HUES48 (cell line): ENCODE results near the gene NIP7.
"Not testable (repeated sequence)": the region's sequence is repeated elsewhere in the genome, so short reads cannot be mapped to it uniquely, and the experiment has no call there.

Experiments
- H3K27ac ChIP-seq: one replicate; pipeline ENCODE4 v1.7.0; 2013; ENCODE audit warnings: low read depth, low read length, inconsistent platforms
- H3K27me3 ChIP-seq: 2 replicates; pipeline ENCODE4 v1.6.1; 2013; ENCODE audit warnings: mild to moderate bottlenecking, low read length; ENCODE audit not compliant: control insufficient read depth, insufficient read depth
- H3K36me3 ChIP-seq: 2 replicates; pipeline ENCODE4 v1.6.1; 2013; ENCODE audit warnings: low read length; ENCODE audit not compliant: control insufficient read depth, insufficient read depth
- H3K4me1 ChIP-seq: 2 replicates; pipeline ENCODE4 v1.6.1; 2013; ENCODE audit warnings: mild to moderate bottlenecking, low read length; ENCODE audit not compliant: control insufficient read depth, insufficient read depth
- H3K4me3 ChIP-seq: 2 replicates; pipeline ENCODE4 v1.5.1; 2013; ENCODE audit warnings: mild to moderate bottlenecking, low read depth, low read length
- H3K9ac ChIP-seq: 2 replicates; pipeline ENCODE4 v1.6.1; 2013; ENCODE audit warnings: mild to moderate bottlenecking, low read depth, low read length, moderate library complexity
- H3K9me3 ChIP-seq: 2 replicates; pipeline ENCODE4 v1.6.1; 2013; ENCODE audit warnings: low read length; ENCODE audit not compliant: control insufficient read depth, insufficient read depth

The NIP7 gene

GRCh38 chr16:69348222-69348621, 8.7 kb downstream of the NIP7 start:
- Histone ChIP-seq H3K9ac (no peak overlapping the region), H3K36me3 (peaks cover 10% of the 10 kb centered on the region), H3K9me3 (no peaks in the 10 kb centered on the region), H3K4me3 (no peak overlapping the region), H3K27me3 (no peaks in the 10 kb centered on the region), H3K27ac (no peak overlapping the region), H3K4me1 (no peaks in the 10 kb centered on the region)

DNA sequence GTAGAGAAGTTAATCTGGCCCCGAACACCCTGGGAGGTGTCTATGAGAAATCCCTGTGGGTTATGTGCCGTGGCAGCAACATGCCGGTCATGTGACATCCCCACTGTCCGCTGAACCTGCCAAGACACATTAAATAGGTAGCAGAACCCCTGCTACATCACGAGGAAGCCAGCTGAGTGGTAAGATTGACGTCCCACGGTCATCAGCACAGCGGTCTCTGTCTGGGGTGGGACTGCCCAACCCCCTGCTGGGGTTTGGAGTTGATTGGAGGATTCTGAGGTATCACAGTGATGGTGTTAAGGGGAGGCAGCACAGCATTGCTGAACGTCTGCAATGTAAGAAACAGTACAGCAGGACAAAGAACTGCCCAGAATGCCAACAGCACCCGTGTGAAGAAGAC, 10.0 kb downstream of the NIP7 start:
- H3K9ac ChIP-seq: no peak overlapping the region
- H3K27ac ChIP-seq: no peak overlapping the region
- no peaks in the 10 kb centered on the region for H3K9me3 ChIP-seq
- no peaks in the 10 kb centered on the region for H3K27me3 ChIP-seq
- H3K36me3 ChIP-seq: no peaks in the 10 kb centered on the region
- H3K4me3 ChIP-seq: no peak overlapping the region
- H3K4me1 ChIP-seq: no peaks in the 10 kb centered on the region

GRCh38 chr16:69350536-69351133, 11.1 kb downstream of the NIP7 start:
- Histone ChIP-seq H3K9ac (no peak overlapping the region), H3K4me3 (no peak overlapping the region), H3K4me1 (no peaks in the 10 kb centered on the region)

DNA sequence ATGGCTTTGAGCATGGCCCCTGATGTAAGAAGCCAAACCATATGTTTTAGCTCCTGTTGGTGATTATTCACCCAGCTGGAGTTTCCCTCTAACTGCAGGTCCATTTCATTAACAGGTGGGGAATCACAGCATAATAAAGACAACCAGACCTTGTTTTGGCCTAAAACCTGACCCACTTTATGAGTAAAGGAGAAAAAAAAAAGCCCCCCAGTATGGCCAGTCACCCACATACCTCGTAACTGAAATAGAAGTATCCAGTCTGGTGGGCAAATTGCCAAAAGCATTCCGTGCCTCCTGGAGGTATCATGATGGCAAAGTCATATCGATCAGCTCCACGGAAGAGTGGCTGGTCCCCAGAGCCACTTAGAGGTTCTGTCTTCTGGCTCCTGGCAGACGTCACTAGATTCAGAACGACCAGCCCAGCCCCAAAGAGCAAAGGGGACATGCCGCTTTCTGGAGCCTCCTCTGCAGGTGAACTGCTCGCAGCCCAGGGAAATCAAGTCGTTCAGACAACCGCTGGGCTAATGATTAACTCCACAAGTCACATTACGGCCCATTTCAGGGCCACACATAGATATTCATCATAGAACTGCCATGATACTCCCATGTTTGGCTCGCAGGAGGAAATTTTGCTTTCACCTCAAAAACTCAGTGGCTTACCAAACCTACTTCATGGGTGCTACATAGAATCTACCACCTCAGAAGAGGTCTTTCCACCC, 11.9 kb downstream of the NIP7 start, which contains the start of gene TMED6:
Gene TMED6, minus strand, starts transcription at position 478 of the 719 bp plus-strand sequence. Its CDS starts 33 bp downstream, at position 445.
- H3K9me3 ChIP-seq: no peaks in the 10 kb centered on the region
- H3K9ac ChIP-seq: no peak within 1 kb of the TSS
- H3K27ac ChIP-seq: no peak within 1 kb of the TSS
- H3K27me3 ChIP-seq: no peaks in the 10 kb centered on the region
- no peaks in the 10 kb centered on the region for H3K36me3 ChIP-seq
- no peaks in the 10 kb centered on the region for H3K4me1 ChIP-seq
- H3K4me3 ChIP-seq: no peak within 1 kb of the TSS

More at GRCh38 chr16:69350536-69351133, 11.1 kb downstream of the NIP7 start:
- Histone ChIP-seq H3K27ac (no peak overlapping the region), H3K27me3 (no peaks in the 10 kb centered on the region), H3K9me3 (no peaks in the 10 kb centered on the region), H3K36me3 (no peaks in the 10 kb centered on the region)

GRCh38 chr16:69360070-69360469, 20.5 kb downstream of the NIP7 start:
- H3K9me3 ChIP-seq, H3K27me3 ChIP-seq, H3K9ac ChIP-seq, H3K36me3 ChIP-seq, H3K4me1 ChIP-seq, H3K27ac ChIP-seq, H3K4me3 ChIP-seq: not testable (repeated sequence)

- Histone ChIP-seq H3K4me3 (no peak overlapping the region), H3K36me3 (peaks cover 32% of the 10 kb centered on the region), H3K27ac (no peak overlapping the region), H3K27me3 (no peaks in the 10 kb centered on the region), H3K9ac (no peak overlapping the region), H3K9me3 (no peaks in the 10 kb centered on the region), H3K4me1 (no peaks in the 10 kb centered on the region)
Measured at GRCh38 chr16:69363281-69363717, 23.7 kb downstream of the NIP7 start.

- no peak overlapping the region for H3K9ac ChIP-seq
- H3K27me3 ChIP-seq: no peaks in the 10 kb centered on the region
- no peak overlapping the region for H3K27ac ChIP-seq
- H3K9me3 ChIP-seq: no peaks in the 10 kb centered on the region
- H3K4me1 ChIP-seq: no peaks in the 10 kb centered on the region
- no peak overlapping the region for H3K4me3 ChIP-seq
- peaks cover 40% of the 10 kb centered on the region for H3K36me3 ChIP-seq
Measured at GRCh38 chr16:69364088-69364487, 24.5 kb downstream of the NIP7 start.

DNA sequence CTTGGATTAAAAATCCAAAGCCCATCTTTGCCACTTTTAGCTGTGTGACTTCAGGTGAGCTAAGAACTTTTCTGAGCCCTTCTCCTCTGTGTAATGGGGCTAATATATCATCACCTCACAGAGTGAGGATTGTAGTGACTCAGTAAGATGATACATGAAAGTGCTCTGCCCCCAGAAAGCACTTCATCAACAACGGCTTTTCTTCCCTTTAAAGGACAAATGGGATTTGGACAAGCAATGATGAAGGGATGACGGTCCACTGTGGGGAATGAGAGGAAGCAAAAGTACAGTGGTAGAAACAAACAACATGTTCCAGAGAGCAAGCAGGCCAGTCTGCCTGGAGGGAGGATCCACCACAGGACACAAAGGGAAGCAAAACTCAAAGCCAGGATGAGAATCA, 26.3 kb downstream of the NIP7 start:
- Histone ChIP-seq H3K36me3 (peaks cover 55% of the 10 kb centered on the region), H3K4me3 (no peak overlapping the region), H3K27me3 (no peaks in the 10 kb centered on the region), H3K9ac (no peak overlapping the region), H3K27ac (no peak overlapping the region), H3K4me1 (no peaks in the 10 kb centered on the region), H3K9me3 (no peaks in the 10 kb centered on the region)

DNA sequence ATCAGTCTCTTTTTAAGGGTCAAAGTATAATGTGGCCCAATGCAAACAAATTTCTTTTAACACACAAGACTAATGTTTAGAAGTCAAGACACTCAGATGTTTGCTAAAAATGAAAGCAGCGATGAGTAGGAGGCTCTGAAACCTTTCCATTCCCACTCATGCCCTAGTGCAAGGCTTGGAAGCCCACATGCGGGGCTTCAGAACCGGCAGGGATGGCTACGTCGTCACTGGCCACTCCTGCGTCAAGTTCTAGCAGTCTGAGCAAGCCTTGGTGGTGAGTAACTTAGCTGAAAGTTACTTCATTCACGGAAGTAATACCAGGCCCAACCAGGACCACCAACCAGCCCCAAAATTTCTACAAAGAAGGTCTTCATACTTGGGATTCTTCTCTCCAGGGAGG, 26.9 kb downstream of the NIP7 start:
- Histone ChIP-seq H3K27ac (no peak overlapping the region), H3K9me3 (no peaks in the 10 kb centered on the region), H3K4me1 (no peaks in the 10 kb centered on the region), H3K36me3 (peaks cover 61% of the 10 kb centered on the region), H3K4me3 (no peak overlapping the region), H3K9ac (no peak overlapping the region), H3K27me3 (no peaks in the 10 kb centered on the region)

DNA sequence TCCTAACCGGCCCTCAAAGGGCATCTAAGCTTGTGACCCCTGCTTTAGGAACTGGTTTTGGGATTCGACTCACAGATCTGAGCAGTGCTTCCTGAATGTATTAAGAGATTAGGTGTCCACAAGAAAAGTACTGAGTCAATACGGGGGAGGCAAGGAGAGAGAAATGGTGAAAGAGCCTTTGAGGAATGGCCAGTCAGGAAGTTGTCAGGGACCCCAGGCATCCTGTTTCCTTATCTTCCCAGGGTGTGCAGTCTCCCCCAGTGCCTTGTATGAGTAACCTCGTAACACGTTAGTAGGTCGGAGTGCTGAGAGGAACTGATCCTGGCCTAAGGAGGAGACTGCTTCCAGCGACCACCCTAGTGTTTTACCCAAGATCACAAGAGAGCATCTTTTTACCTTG, 28.4 kb downstream of the NIP7 start:
- H3K9me3 ChIP-seq: no peaks in the 10 kb centered on the region
- peaks cover 75% of the 10 kb centered on the region for H3K36me3 ChIP-seq
- H3K4me3 ChIP-seq: no peak overlapping the region
- H3K27ac ChIP-seq: no peak overlapping the region
- H3K4me1 ChIP-seq: no peaks in the 10 kb centered on the region
- no peaks in the 10 kb centered on the region for H3K27me3 ChIP-seq
- no peak overlapping the region for H3K9ac ChIP-seq

- Histone ChIP-seq H3K27me3 (no peaks in the 10 kb centered on the region), H3K36me3 (peaks cover 75% of the 10 kb centered on the region), H3K4me3 (no peak overlapping the region), H3K9me3 (no peaks in the 10 kb centered on the region), H3K27ac (no peak overlapping the region), H3K4me1 (no peaks in the 10 kb centered on the region), H3K9ac (no peak overlapping the region)
Measured at GRCh38 chr16:69368866-69369265, 29.3 kb downstream of the NIP7 start.
